GM19395 (cell line): ENCODE data around the gene HEXD.

Experiments used
- ATAC-seq: cut with Tn5 transposase; IDR thresholded peaks from one replicate; pipeline ENCODE4 v1.9.1; 2021; ENCODE audit warnings: mild to moderate bottlenecking, moderate library complexity; ENCODE audit not compliant: unreplicated experiment

Gene HEXD

GRCh38 chr17:82486231-82487094 is 68.3 kb downstream of the HEXD start:
- ATAC-seq = no peak

- no peak for ATAC-seq
Measured at GRCh38 chr17:82487910-82488309, 69.8 kb downstream of the HEXD start.

- ATAC-seq = no peak
Measured at GRCh38 chr17:82489117-82489516, 71.0 kb downstream of the HEXD start.

- no peak for ATAC-seq
Measured at GRCh38 chr17:82489851-82490511, 71.8 kb downstream of the HEXD start.

- no peak for ATAC-seq
Measured at GRCh38 chr17:82490512-82491195, 72.5 kb downstream of the HEXD start.

GRCh38 chr17:82491196-82491530 is 73.0 kb downstream of the HEXD start:
- no peak for ATAC-seq

- ATAC-seq = no peak
Measured at GRCh38 chr17:82491533-82491932, 73.4 kb downstream of the HEXD start.
